Progenitor cell of endocrine pancreas (in vitro differentiated cells): Measurements from ENCODE around the gene FAM83F. TPM values are rescaled to one million over a fixed set of nuclear protein-coding genes. Genes with fewer than 3 reads are reported as not detected.

Source experiments
- DNase-seq: peaks from one replicate; pipeline ENCODE4 v3.0.0; 2021; ENCODE audit warnings: low spot score; ENCODE audit not compliant: unreplicated experiment
- H3K27ac Mint-ChIP-seq: 2 replicates; pipeline ENCODE4 v1.8.0; 2021; ENCODE audit warnings: mild to moderate bottlenecking, moderate library complexity, mixed read lengths
- H3K27me3 Mint-ChIP-seq: 2 replicates; pipeline ENCODE4 v1.8.0; 2021; ENCODE audit warnings: mixed read lengths
- H3K36me3 Mint-ChIP-seq: 2 replicates; pipeline ENCODE4 v1.8.0; 2022; ENCODE audit warnings: mixed read lengths; ENCODE audit not compliant: insufficient read depth
- H3K4me1 Mint-ChIP-seq: 2 replicates; pipeline ENCODE4 v1.8.0; 2021; ENCODE audit warnings: low read depth, mixed read lengths
- H3K4me3 Mint-ChIP-seq: 2 replicates; pipeline ENCODE4 v1.8.0; 2021; ENCODE audit warnings: low read depth, mild to moderate bottlenecking, moderate library complexity, mixed read lengths
- H3K9me3 Mint-ChIP-seq: 2 replicates; pipeline ENCODE4 v1.8.0; 2021; ENCODE audit warnings: low read depth, mixed read lengths
- total RNA-seq: library from RNA; stranded (reverse); gene quantifications from 2 replicates; pipeline ENCODE4 v1.2.1, GENCODE V29; 2021
- TF ChIP-seq, protein P1 (sequence below): fragments of 200-600 bp; sonication (generic); IDR thresholded peaks from one replicate; pipeline ENCODE4 v1.5.0; 2021; ENCODE audit warnings: antibody characterized with exemption, mild to moderate bottlenecking; ENCODE audit not compliant: unreplicated experiment

Gene FAM83F
- total RNA-seq, 1 donor from 2014 or later: 19.8 TPM

- no peak overlapping the region for H3K4me3 Mint-ChIP-seq
- DNase-seq: no peak
- H3K27me3 Mint-ChIP-seq: no peaks in the 10 kb centered on the region
- H3K4me1 Mint-ChIP-seq: no peaks in the 10 kb centered on the region
- no peak overlapping the region for H3K27ac Mint-ChIP-seq
- H3K36me3 Mint-ChIP-seq: peaks cover 1% of the 10 kb centered on the region
- TF ChIP-seq, protein P1, sequence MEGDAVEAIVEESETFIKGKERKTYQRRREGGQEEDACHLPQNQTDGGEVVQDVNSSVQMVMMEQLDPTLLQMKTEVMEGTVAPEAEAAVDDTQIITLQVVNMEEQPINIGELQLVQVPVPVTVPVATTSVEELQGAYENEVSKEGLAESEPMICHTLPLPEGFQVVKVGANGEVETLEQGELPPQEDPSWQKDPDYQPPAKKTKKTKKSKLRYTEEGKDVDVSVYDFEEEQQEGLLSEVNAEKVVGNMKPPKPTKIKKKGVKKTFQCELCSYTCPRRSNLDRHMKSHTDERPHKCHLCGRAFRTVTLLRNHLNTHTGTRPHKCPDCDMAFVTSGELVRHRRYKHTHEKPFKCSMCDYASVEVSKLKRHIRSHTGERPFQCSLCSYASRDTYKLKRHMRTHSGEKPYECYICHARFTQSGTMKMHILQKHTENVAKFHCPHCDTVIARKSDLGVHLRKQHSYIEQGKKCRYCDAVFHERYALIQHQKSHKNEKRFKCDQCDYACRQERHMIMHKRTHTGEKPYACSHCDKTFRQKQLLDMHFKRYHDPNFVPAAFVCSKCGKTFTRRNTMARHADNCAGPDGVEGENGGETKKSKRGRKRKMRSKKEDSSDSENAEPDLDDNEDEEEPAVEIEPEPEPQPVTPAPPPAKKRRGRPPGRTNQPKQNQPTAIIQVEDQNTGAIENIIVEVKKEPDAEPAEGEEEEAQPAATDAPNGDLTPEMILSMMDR: no peak
- H3K9me3 Mint-ChIP-seq: peaks cover 3% of the 10 kb centered on the region
Measured at GRCh38 chr22:40084246-40084645, 89.5 kb downstream of the FAM83F start.

DNA sequence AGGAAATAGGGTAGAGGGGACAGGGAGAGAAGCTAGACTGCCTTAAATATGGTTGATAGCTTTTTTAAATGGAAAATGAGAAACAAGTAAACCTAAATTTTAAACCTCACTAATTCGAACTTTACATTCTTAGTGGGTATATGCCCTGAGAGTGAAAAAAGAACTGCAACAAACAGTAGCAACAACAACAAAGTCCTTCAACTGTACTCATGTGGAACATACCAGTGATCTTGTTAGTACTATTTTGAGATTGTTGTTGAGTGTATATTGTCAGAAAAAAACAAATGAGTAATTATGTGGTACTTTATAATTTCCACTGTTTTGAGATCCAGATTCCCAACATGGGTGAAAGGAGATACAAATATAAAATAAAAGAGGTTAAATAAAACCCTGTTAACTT, 94.1 kb downstream of the FAM83F start:
- DNase-seq: no peak
- Mint-ChIP-seq H3K4me3 (no peak overlapping the region), H3K9me3 (peaks cover 5% of the 10 kb centered on the region), H3K27me3 (no peaks in the 10 kb centered on the region), H3K4me1 (no peaks in the 10 kb centered on the region), H3K36me3 (peaks cover 3% of the 10 kb centered on the region), H3K27ac (no peak overlapping the region)
- TF ChIP-seq, protein P1: no peak

Other genes starting within 250 kb of the FAM83F start
- not detected in 2 replicates for gene ENTHD1, start 101.2 kb upstream of the FAM83F start, total RNA-seq
- 0.58 and 0.60 TPM in 2 replicates for gene GRAP2, start 93.9 kb upstream of the FAM83F start, total RNA-seq
- gene TMA7B, start 34.6 kb upstream of the FAM83F start, total RNA-seq: not detected in 2 replicates
- gene TNRC6B, start 183.0 kb downstream of the FAM83F start, total RNA-seq: 65.8 and 73.2 TPM in 2 replicates